NK-92 (cell line): ENCODE data around the gene SCFD2.

Source experiments
- DNase-seq: peaks from one replicate; lab custom pipeline; 2025; ENCODE audit not compliant: unreplicated experiment; lab: John Stamatoyannopoulos, UW

SCFD2 gene

GRCh38 chr4:52864793-52865192 is 501.1 kb downstream of the SCFD2 start:
- DNase-seq, result no peak

GRCh38 chr4:52863324-52863723 is 502.5 kb downstream of the SCFD2 start:
- no peak for DNase-seq

GRCh38 chr4:52862639-52863161 is 503.2 kb downstream of the SCFD2 start:
- no peak for DNase-seq

- DNase-seq, result no peak
These were observed 503.8 kb downstream of the SCFD2 start, which contains the start of gene RASL11B for GRCh38 chr4:52861879-52862616. TSS of gene RASL11B (plus strand) at chr4:52862317. CDS start at chr4:52862508, 191 bp downstream.

GRCh38 chr4:52861171-52861823 is 504.6 kb downstream of the SCFD2 start:
- DNase-seq, result no peak

- DNase-seq, result no peak
These were observed 505.5 kb downstream of the SCFD2 start for GRCh38 chr4:52860361-52860760.

GRCh38 chr4:52856801-52857200 is 509.1 kb downstream of the SCFD2 start:
- no peak for DNase-seq

GRCh38 chr4:52853351-52853750 is 512.5 kb downstream of the SCFD2 start:
- DNase-seq, result no peak

GRCh38 chr4:52852711-52853110 is 513.1 kb downstream of the SCFD2 start:
- DNase-seq, result no peak

- DNase-seq, result no peak
These were observed 513.8 kb downstream of the SCFD2 start for GRCh38 chr4:52852041-52852440.

- DNase-seq, result no peak
These were observed 515.3 kb downstream of the SCFD2 start for GRCh38 chr4:52850406-52851124.

GRCh38 chr4:52848254-52848653 is 517.6 kb downstream of the SCFD2 start:
- no peak for DNase-seq

GRCh38 chr4:52846502-52846901 is 519.4 kb downstream of the SCFD2 start:
- no peak for DNase-seq

GRCh38 chr4:52844596-52844995 is 521.3 kb downstream of the SCFD2 start:
- DNase-seq, result no peak

- no peak for DNase-seq
These were observed 521.9 kb downstream of the SCFD2 start for GRCh38 chr4:52843958-52844357.

GRCh38 chr4:52843351-52843750 is 522.5 kb downstream of the SCFD2 start:
- no peak for DNase-seq

- DNase-seq, result no peak
These were observed 523.1 kb downstream of the SCFD2 start for GRCh38 chr4:52842792-52843191.

- DNase-seq, result no peak
These were observed 524.0 kb downstream of the SCFD2 start for GRCh38 chr4:52841682-52842456.

GRCh38 chr4:52840531-52841370 is 525.1 kb downstream of the SCFD2 start:
- DNase-seq, result no peak
